Measurements from ENCODE around the gene SPTA1.
"Not testable (repeated sequence)": the region's sequence is repeated elsewhere in the genome, so short reads cannot be mapped to it uniquely, and the experiment has no call there.

SPTA1 gene

GRCh38 chr1:158686111-158687009 is at the start of gene SPTA1:
TSS of gene SPTA1 (minus strand) at chr1:158686715. CDS start at chr1:158686517, 198 bp downstream.
- DNase-seq: no peak

GRCh38 chr1:158735848-158736247 is 49.3 kb upstream of the SPTA1 start:
- DNase-seq: no peak

GRCh38 chr1:158732524-158732923 is 46.0 kb upstream of the SPTA1 start:
- DNase-seq: no peak

GRCh38 chr1:158731707-158732106 is 45.2 kb upstream of the SPTA1 start:
- no peak for DNase-seq

GRCh38 chr1:158730453-158730852 is 43.9 kb upstream of the SPTA1 start:
- no peak for DNase-seq

- no peak for DNase-seq
These were observed 42.2 kb upstream of the SPTA1 start for GRCh38 chr1:158728510-158729225.

- no peak for DNase-seq
These were observed 37.9 kb upstream of the SPTA1 start for GRCh38 chr1:158724442-158724841.

GRCh38 chr1:158720620-158721019 is 34.1 kb upstream of the SPTA1 start, which contains the start of gene OR6K3:
TSS of gene OR6K3 (minus strand) at chr1:158720720. CDS start at chr1:158718115, 2,605 bp downstream.
- DNase-seq: no peak

GRCh38 chr1:158719664-158720063 is 33.1 kb upstream of the SPTA1 start:
- DNase-seq: no peak

GRCh38 chr1:158717344-158717743 is 30.8 kb upstream of the SPTA1 start:
- no peak for DNase-seq

GRCh38 chr1:158716335-158716734 is 29.8 kb upstream of the SPTA1 start:
- DNase-seq: no peak

- no peak for DNase-seq
These were observed 28.2 kb upstream of the SPTA1 start for GRCh38 chr1:158714754-158715153.

- DNase-seq: no peak
These were observed 24.6 kb upstream of the SPTA1 start for GRCh38 chr1:158711098-158711497.

GRCh38 chr1:158706096-158706495 is 19.6 kb upstream of the SPTA1 start:
- no peak for DNase-seq

- DNase-seq: no peak
These were observed 14.0 kb upstream of the SPTA1 start, which contains the start of gene OR6K2 for GRCh38 chr1:158700552-158700951. TSS of gene OR6K2 (minus strand) at chr1:158700652. CDS start at chr1:158700652, 0 bp downstream.

- DNase-seq: no peak
These were observed 8.1 kb upstream of the SPTA1 start for GRCh38 chr1:158694596-158694995.

GRCh38 chr1:158692356-158692755 is 5.8 kb upstream of the SPTA1 start:
- no peak for DNase-seq

- no peak for DNase-seq
These were observed 5.4 kb upstream of the SPTA1 start for GRCh38 chr1:158691907-158692306.

GRCh38 chr1:158691149-158691548 is 4.6 kb upstream of the SPTA1 start:
- DNase-seq: not testable (repeated sequence)

GRCh38 chr1:158689875-158690274 is 3.4 kb upstream of the SPTA1 start:
- no peak for DNase-seq

GRCh38 chr1:158689110-158689509 is 2.6 kb upstream of the SPTA1 start:
- no peak for DNase-seq

GRCh38 chr1:158688343-158688742 is 1.8 kb upstream of the SPTA1 start:
- not testable (repeated sequence) for DNase-seq

GRCh38 chr1:158687037-158687436 is 522 bp upstream of the SPTA1 start:
- no peak for DNase-seq

- DNase-seq: no peak
These were observed 1.4 kb downstream of the SPTA1 start for GRCh38 chr1:158685085-158685484.

Measured in activated CD4-positive, CD25-positive, alpha-beta regulatory T cell treated with anti-CD3 and anti-CD28 coated beads, Interleukin-2, amount 50 U/mL, for 72 hours (primary cell).